ENCODE measurements around the gene IQCN. TPM values are rescaled to one million over a fixed set of nuclear protein-coding genes. Genes with fewer than 3 reads are reported as not detected.

Gene IQCN
- total and polyA plus RNA-seq, 2 experiments from 2014 or later = 0.35 TPM; not detected in 1

- peaks cover 2% of the 10 kb centered on the region for H3K4me1 Mint-ChIP-seq
- no peak for TF ChIP-seq CTCF (conservative IDR thresholded peaks at IDR 0.05; ENCODE audit: low read depth in 2 of 2)
- TF ChIP-seq ETS1 (IDR thresholded peaks at IDR 0.05) = no peak
- TF ChIP-seq EZH2 (IDR thresholded peaks at IDR 0.05; ENCODE audit: low read depth, unreplicated experiment) = no peak
- no peak for TF ChIP-seq ZNF114 (CRISPR knock-in tag; IDR thresholded peaks at IDR 0.05)
- no peak for TF ChIP-seq EZH2phosphoT487 (IDR thresholded peaks at IDR 0.05; ENCODE audit: unreplicated experiment)
- no peak for TF ChIP-seq ZNF462 (CRISPR knock-in tag; IDR thresholded peaks at IDR 0.05)
- TF ChIP-seq POLR2AphosphoS5 (IDR thresholded peaks at IDR 0.05; ENCODE audit: low read depth) = no peak
- no peak for TF ChIP-seq JUNB (IDR thresholded peaks at IDR 0.05; ENCODE audit: unreplicated experiment)
- TF ChIP-seq ZNF331 (CRISPR knock-in tag; IDR thresholded peaks at IDR 0.05; ENCODE audit: low read depth) = no peak
- no peak for TF ChIP-seq NANOG (IDR thresholded peaks at IDR 0.05; ENCODE audit: borderline replicate concordance)
- no peak for TF ChIP-seq REST (IDR thresholded peaks at IDR 0.05; ENCODE audit: unreplicated experiment)
- TF ChIP-seq STAT1 (IDR thresholded peaks at IDR 0.05; ENCODE audit: unreplicated experiment) = no peak
- no peak for TF ChIP-seq CREB1 (CRISPR knock-in tag; IDR thresholded peaks at IDR 0.05; ENCODE audit: low read depth)
- H3K4me2 ChIP-seq = no peak overlapping the region
- H3K79me2 ChIP-seq (replicated peaks; ENCODE audit: insufficient read depth) = no peaks in the 10 kb centered on the region
- no peak overlapping the region for H2AFZ ChIP-seq
- H3K36me3 ChIP-seq (ENCODE audit: insufficient read depth) = no peaks in the 10 kb centered on the region
- H3K4me1 ChIP-seq (ENCODE audit: insufficient read depth) = no peaks in the 10 kb centered on the region
- no peak for DNase-seq (ENCODE audit: low spot score)
- no peaks in the 10 kb centered on the region for H3K9me3 Mint-ChIP-seq
- H3K27me3 Mint-ChIP-seq (ENCODE audit: insufficient read depth, low read depth, poor library complexity) = peaks cover 13% of the 10 kb centered on the region
- no peaks in the 10 kb centered on the region for H3K27me3 ChIP-seq (ENCODE audit: insufficient read depth)
- ATAC-seq = no peak
- no peaks in the 10 kb centered on the region for H3K9me2 ChIP-seq (ENCODE audit: insufficient read depth)
- H3F3A ChIP-seq (replicated peaks; ENCODE audit: low read depth) = 0 out of 2 replicates have a peak, but pooled peaks cover 2% of the 10 kb centered on the region
- H3K4me3 ChIP-seq = no peak overlapping the region
- no peak overlapping the region for H3K27ac Mint-ChIP-seq
- H4K20me1 ChIP-seq (replicated peaks; ENCODE audit: insufficient read depth) = no peaks in the 10 kb centered on the region
- H3K27ac ChIP-seq (ENCODE audit: low read depth) = no peak overlapping the region
- no peak overlapping the region; the same call in 2 of the 3 replicates for H3K4me3 Mint-ChIP-seq
- H3K36me3 Mint-ChIP-seq (ENCODE audit: low read depth) = no peaks in the 10 kb centered on the region
Measured at GRCh38 chr19:18214779-18215433, 59.3 kb downstream of the IQCN start.
